Measurements from ENCODE around the gene AARSD1. TPM values are rescaled to one million over a fixed set of nuclear protein-coding genes. Genes with fewer than 3 reads are reported as not detected.

Gene AARSD1, protein sequence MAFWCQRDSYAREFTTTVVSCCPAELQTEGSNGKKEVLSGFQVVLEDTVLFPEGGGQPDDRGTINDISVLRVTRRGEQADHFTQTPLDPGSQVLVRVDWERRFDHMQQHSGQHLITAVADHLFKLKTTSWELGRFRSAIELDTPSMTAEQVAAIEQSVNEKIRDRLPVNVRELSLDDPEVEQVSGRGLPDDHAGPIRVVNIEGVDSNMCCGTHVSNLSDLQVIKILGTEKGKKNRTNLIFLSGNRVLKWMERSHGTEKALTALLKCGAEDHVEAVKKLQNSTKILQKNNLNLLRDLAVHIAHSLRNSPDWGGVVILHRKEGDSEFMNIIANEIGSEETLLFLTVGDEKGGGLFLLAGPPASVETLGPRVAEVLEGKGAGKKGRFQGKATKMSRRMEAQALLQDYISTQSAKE
- 10 to 100 TPM; 10.9 to 70.2 (median 23.6) TPM for total RNA-seq

DNA sequence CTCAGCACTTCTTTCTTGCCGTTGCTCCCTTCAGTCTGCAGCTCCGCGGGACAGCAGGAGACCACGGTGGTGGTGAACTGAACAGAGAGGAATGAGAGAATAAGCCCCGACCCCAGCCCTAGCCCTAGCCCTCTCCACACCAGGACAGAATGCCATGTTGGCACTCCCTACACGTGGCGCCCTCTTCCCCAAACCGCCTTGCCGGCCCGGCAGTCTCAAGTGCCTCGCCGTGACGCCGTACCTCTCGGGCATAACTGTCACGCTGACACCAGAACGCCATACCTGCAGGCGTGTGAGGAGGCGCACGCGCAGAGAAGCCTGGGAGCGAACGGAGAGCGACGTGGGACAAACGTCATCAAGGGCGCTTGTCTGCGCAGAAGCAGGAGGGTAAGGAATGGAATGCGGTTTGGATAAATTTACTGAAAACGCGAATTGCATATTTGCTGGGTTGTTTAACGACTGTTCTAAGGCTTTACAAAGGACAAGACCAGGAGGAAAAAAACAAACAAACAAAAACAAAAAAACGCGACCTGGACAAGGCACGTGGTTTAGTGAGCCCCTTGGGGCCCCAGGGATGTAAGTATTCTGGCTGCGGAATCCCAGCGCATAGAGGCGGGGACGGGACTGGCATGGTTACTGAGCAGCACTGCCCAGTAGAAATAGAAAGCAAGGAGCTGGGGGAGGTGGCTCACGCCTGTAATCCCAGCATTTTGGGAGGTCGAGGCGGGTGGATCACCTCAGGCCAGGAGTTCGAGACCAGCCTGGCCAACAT lies at the start of gene AARSD1:
TSS of gene AARSD1 (minus strand) at position 294 of the 772 bp plus-strand sequence. CDS start at position 280, 14 bp downstream.
- Histone ChIP-seq H3K9me3 (no peaks in the 10 kb centered on the region), H3K4me1 (peaks cover 0 to 22% (median 9%) of the 10 kb centered on the region in 4 donors), H3K27ac (peak within 1 kb of the TSS; percentile 78 to 84 (median 79)), H3K36me3 (peaks cover 17 to 29% (median 25%) of the 10 kb centered on the region in 4 donors), H3K4me3 (peak within 1 kb of the TSS; percentile 29 to 77 (median 60)), H3K27me3 (no peaks in the 10 kb centered on the region)
- TF ChIP-seq, protein P1, sequence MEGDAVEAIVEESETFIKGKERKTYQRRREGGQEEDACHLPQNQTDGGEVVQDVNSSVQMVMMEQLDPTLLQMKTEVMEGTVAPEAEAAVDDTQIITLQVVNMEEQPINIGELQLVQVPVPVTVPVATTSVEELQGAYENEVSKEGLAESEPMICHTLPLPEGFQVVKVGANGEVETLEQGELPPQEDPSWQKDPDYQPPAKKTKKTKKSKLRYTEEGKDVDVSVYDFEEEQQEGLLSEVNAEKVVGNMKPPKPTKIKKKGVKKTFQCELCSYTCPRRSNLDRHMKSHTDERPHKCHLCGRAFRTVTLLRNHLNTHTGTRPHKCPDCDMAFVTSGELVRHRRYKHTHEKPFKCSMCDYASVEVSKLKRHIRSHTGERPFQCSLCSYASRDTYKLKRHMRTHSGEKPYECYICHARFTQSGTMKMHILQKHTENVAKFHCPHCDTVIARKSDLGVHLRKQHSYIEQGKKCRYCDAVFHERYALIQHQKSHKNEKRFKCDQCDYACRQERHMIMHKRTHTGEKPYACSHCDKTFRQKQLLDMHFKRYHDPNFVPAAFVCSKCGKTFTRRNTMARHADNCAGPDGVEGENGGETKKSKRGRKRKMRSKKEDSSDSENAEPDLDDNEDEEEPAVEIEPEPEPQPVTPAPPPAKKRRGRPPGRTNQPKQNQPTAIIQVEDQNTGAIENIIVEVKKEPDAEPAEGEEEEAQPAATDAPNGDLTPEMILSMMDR (IDR thresholded peaks at IDR 0.05): peak in 2 of 6 experiments; percentile 21 to 31
- peak in 3 of 4 donors; percentile 14 to 82 (median 43) for TF ChIP-seq POLR2A (IDR thresholded peaks at IDR 0.05)
- TF ChIP-seq EP300 (IDR thresholded peaks at IDR 0.05): peak in 1 of 4 donors; percentile 87
- peak; percentile 89 to 98 for TF ChIP-seq POLR2AphosphoS5 (IDR thresholded peaks at IDR 0.05)
- DNase-seq (peak; percentile 93 to 94), ATAC-seq (ENCODE audit: low FRiP score in 2 of 2) (peak; percentile 96 to 98)
- 1 to 2% methylated on average over 36 to 41 of the region's 43 CpGs for WGBS, 2 donors

DNA sequence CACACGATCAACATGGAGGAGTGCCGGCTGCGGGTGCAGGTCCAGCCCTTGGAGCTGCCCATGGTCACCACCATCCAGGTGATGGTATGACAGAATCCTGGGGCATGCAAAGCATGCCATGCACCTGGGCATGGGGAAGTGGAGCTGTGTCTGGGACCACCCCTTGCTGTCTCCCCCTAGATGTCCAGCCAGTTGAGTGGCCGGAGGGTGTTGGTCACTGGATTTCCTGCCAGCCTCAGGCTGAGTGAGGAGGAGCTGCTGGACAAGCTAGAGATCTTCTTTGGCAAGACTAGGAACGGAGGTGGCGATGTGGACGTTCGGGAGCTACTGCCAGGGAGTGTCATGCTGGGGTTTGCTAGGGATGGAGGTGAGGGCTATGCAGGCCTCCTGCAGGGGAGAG lies 49.0 kb upstream of the AARSD1 start:
- Histone ChIP-seq H3K4me1 (peaks cover 40 to 77% (median 66%) of the 10 kb centered on the region in 4 donors), H3K4me3 (no peak overlapping the region), H3K9me3 (no peaks in the 10 kb centered on the region), H3K36me3 (peaks cover 0 to 64% (median 38%) of the 10 kb centered on the region in 4 donors), H3K27ac (peak overlapping the region in 3 of 4 donors; percentile 57 to 85 (median 77)), H3K27me3 (no peaks in the 10 kb centered on the region)
- no peak for TF ChIP-seq POLR2A (IDR thresholded peaks at IDR 0.05)
- WGBS, 2 donors: 82 to 85% methylated on average over 7 to 8 of the region's 8 CpGs
- ATAC-seq (ENCODE audit: low FRiP score in 2 of 2) (no peak), DNase-seq (no peak)

DNA sequence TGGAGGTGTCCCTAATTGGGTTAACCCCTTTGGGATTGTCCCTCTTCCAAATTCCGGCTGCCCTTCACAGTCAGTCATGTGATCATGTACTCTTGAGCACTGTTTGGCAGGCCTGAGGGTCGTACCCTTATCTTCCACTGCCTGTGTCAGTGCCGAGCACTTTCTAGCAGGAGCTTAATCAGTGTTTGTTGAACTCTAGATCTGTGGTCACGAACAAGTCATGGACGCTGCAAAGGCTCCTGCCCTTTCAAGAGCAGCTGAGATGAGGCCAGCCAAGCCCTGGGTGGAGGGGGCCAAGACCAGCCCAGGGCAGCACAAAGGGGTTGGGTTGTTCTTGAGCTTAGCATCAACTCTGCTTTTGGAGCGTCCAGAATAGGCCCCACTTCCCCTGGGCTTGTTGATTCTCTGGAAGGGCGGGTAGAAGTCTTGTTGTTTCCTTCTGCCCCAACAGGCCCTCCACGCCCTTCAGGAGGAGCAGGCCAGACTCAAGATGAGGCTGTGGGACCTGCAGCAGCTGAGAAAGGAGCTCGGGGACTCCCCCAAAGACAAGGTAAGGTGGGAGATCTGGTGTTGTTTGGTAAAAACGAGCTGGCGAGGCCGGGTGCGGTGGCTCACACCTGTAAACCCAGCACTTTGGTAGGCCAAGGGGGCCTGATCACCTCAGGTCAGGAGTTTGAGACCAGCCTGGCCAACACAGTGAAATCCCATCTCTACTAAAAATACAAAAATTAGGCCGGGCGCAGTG lies 47.6 kb upstream of the AARSD1 start:
- Histone ChIP-seq H3K27me3 (no peaks in the 10 kb centered on the region), H3K4me1 (peaks cover 45 to 79% (median 69%) of the 10 kb centered on the region in 4 donors), H3K27ac (peak overlapping the region in 3 of 4 donors; percentile 8 to 85 (median 58)), H3K36me3 (peaks cover 0 to 50% (median 34%) of the 10 kb centered on the region in 4 donors), H3K4me3 (no peak overlapping the region), H3K9me3 (no peaks in the 10 kb centered on the region)
- TF ChIP-seq, protein P1 (IDR thresholded peaks at IDR 0.05): no peak
- TF ChIP-seq EP300 (IDR thresholded peaks at IDR 0.05): no peak
- no peak for TF ChIP-seq POLR2A (IDR thresholded peaks at IDR 0.05)
- no peak for TF ChIP-seq POLR2AphosphoS5 (IDR thresholded peaks at IDR 0.05)
- 73 to 77% methylated on average over 14 to 15 of the region's 15 CpGs for WGBS, 2 donors
- no peak for DNase-seq
- no peak for ATAC-seq (ENCODE audit: low FRiP score in 2 of 2)

DNA sequence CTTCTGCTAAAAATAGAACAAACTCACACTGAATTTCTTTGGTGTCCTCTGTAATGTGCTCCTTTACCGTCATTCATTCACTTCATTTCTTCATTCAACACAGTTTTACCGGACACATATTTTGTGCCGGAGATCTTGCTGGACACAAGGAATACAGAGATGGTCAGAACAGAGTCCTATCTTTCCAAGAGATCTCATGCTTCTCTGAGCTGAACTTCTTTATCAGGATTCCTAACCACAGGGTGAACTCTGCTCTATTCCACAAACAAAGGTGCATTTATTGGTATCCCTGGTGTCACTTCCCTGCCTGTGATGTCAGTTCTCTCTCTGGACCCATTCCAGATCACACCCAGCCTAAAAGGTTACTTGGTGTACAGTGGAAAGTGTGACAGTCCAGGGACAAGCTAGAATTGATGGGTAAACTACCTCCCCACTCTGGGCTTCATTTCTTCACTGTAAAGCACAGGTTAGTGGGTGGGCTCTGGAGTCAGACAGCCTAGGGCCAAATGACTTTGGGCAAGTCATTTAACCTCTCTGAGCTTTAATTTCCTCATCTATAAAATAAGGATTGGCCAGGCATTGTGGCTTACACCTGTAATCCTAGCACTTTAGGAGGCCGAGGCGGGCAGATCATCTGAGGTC lies 46.5 kb upstream of the AARSD1 start:
- no peak for DNase-seq
- no peak for ATAC-seq (ENCODE audit: low FRiP score in 2 of 2)

More for the DNA sequence above, 46.5 kb upstream of the AARSD1 start:
- 89 to 93% methylated on average over 5 of the region's 5 CpGs for WGBS, 2 donors
- peaks cover 40 to 74% (median 60%) of the 10 kb centered on the region in 4 donors for H3K4me1 ChIP-seq
- H3K27ac ChIP-seq: peak overlapping the region in 3 of 4 donors; percentile 8 to 85 (median 58)
- no peaks in the 10 kb centered on the region for H3K27me3 ChIP-seq
- peaks cover 0 to 39% (median 25%) of the 10 kb centered on the region in 4 donors for H3K36me3 ChIP-seq
- TF ChIP-seq, protein P1 (IDR thresholded peaks at IDR 0.05): no peak
- TF ChIP-seq POLR2AphosphoS5 (IDR thresholded peaks at IDR 0.05) (no peak), POLR2A (IDR thresholded peaks at IDR 0.05) (no peak), EP300 (IDR thresholded peaks at IDR 0.05) (no peak)
- no peaks in the 10 kb centered on the region for H3K9me3 ChIP-seq
- H3K4me3 ChIP-seq: no peak overlapping the region

Data from upper lobe of left lung (tissue), 6 donors.